Choroid plexus epithelial cell (primary cell): ENCODE data around the gene CDS1.

Experiments used
- DNase-seq: peaks from one replicate; pipeline ENCODE4 v3.0.0-alpha.2; 2010; ENCODE audit warnings: low read depth
- H3K4me3 ChIP-seq: 2 replicates; pipeline ENCODE4 v1.5.1; 2011; ENCODE audit warnings: low read depth, mild to moderate bottlenecking, control low read depth, low read length, moderate library complexity
- TF ChIP-seq, protein P1 (sequence below): conservative IDR thresholded peaks from 2 replicates; pipeline ENCODE4 v1.5.1; 2011; ENCODE audit warnings: low read depth, mild to moderate bottlenecking, control low read depth, inconsistent platforms, low read length, moderate library complexity

CDS1 gene

DNA sequence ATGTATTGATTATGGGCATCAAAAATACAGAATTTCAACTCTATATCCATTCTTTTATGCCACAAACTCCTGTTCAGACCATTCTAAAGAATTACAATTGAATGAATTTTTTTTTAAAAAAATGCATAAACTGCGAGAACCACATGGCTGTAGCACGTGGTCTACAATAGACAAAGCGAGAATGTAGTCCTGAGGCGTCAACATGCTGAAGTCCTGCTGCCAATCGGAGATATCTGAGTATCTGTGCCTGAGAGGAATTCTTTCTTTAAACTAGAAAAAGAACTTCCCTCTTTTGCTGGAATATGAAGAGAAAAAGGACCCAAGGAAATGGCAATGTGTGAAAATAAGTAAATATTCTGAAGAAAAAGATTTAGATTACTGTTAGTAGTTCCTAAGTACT is 105.7 kb downstream of the CDS1 start:
- TF ChIP-seq, protein P1, sequence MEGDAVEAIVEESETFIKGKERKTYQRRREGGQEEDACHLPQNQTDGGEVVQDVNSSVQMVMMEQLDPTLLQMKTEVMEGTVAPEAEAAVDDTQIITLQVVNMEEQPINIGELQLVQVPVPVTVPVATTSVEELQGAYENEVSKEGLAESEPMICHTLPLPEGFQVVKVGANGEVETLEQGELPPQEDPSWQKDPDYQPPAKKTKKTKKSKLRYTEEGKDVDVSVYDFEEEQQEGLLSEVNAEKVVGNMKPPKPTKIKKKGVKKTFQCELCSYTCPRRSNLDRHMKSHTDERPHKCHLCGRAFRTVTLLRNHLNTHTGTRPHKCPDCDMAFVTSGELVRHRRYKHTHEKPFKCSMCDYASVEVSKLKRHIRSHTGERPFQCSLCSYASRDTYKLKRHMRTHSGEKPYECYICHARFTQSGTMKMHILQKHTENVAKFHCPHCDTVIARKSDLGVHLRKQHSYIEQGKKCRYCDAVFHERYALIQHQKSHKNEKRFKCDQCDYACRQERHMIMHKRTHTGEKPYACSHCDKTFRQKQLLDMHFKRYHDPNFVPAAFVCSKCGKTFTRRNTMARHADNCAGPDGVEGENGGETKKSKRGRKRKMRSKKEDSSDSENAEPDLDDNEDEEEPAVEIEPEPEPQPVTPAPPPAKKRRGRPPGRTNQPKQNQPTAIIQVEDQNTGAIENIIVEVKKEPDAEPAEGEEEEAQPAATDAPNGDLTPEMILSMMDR, result no peak
- DNase-seq, result no peak
- no peak overlapping the region for H3K4me3 ChIP-seq

DNA sequence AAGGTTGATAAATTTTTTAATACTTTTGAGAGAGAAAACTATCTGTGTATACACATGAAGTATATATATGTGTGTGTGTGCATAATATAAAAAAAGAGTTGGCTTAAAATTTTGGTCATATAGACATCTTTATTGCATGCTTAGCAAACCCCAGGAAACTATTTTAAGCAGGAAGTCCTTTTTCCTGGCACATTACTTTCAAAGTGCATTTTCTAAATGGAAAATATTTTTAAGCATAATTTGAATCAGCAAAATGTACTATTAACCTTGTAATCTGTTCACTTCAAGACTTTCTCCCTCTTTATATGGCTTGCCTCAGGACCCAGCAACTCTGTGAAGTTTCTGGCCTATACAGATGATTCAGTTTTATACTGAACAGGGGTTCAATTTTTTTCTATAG is 106.3 kb downstream of the CDS1 start:
- TF ChIP-seq, protein P1, result no peak

DNA sequence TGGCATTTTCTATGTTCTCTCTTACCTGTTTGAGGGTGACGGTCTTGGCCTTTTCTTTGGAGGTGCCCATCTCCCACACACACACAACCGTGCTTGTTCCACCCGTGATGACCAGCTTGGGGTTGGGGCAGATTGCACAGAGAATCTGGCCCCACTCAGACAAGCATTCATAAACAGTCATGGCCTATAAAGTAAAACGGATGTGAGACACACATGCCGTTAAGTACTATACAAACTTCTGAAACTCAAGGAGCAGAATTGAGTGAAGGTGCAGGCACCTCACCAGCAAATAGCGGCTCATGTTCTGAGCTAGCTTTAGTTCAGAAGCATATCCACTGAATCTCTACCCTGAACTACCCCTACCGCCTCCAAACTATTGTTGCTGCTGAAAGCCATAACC is 107.6 kb downstream of the CDS1 start:
- TF ChIP-seq, protein P1, result no peak
- H3K4me3 ChIP-seq, result no peak overlapping the region
- DNase-seq, result no peak

More for the DNA sequence above, 106.3 kb downstream of the CDS1 start:
- no peak for DNase-seq
- H3K4me3 ChIP-seq, result no peak overlapping the region

DNA sequence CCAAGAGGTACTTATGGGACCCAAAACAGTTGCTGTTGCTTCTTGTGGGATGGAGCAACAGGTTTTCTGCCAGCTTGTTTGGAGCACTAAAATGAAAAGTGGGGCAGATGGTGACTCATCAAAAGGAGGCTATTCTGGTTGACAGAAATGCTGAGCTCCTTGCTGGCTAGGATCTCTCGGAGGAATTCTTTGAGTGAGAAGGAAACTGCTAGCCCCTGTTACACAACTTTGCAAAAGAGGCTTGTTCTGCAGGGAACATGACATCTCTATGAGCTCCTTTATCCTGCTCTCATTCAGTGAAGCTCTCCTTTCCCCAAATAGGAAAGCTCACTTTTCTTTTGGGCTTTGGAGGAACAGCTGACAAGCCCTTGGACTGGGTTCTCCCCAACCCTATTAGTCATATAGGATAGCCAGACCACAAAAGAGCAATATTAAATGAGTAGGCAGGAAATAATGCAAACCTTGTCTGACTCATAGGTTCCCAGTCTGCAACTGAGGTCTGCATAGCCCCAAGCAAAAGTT is 108.3 kb downstream of the CDS1 start:
- TF ChIP-seq, protein P1, result no peak
- no peak overlapping the region for H3K4me3 ChIP-seq
- peak; percentile 92 for DNase-seq

DNA sequence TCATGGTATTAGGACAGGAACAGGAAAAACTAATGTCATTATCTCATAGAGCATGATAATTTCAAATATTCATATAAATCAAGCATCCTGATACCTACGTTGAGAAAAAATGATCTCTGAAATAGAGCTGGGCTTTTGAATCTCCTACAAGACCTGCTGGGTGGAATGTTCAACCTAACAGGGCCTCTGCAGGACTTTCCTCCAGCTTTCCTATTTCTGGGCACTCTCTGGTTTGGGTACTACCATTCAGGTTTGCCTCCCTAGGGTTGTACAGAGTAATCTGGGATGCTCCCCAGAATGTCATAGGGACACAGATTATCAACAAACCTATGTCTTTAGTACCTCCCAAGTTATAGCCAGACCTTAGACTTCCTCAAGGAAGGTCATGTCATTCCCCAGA is 108.9 kb downstream of the CDS1 start:
- no peak overlapping the region for H3K4me3 ChIP-seq
- no peak for DNase-seq
- TF ChIP-seq, protein P1, result no peak

DNA sequence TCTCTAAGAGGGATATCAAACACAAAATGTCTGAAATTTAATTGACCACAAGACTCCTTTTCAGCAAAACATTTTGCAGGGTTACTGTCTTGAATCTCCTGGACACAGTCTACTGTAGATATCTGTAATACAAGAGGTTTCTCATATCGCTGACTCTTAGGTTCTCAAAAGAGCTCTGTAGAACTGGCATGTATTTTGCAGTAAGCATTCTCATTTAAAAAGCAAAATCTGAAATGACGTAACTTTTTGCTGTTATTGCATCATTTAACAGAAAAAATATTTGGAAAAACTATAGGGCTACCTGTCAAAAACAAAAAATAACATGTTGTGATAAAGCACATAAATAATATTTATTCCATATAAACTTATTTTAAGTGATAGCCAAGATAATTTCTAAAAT is 114.2 kb downstream of the CDS1 start:
- DNase-seq, result peak; percentile 32
- H3K4me3 ChIP-seq, result no peak overlapping the region
- TF ChIP-seq, protein P1, result no peak

DNA sequence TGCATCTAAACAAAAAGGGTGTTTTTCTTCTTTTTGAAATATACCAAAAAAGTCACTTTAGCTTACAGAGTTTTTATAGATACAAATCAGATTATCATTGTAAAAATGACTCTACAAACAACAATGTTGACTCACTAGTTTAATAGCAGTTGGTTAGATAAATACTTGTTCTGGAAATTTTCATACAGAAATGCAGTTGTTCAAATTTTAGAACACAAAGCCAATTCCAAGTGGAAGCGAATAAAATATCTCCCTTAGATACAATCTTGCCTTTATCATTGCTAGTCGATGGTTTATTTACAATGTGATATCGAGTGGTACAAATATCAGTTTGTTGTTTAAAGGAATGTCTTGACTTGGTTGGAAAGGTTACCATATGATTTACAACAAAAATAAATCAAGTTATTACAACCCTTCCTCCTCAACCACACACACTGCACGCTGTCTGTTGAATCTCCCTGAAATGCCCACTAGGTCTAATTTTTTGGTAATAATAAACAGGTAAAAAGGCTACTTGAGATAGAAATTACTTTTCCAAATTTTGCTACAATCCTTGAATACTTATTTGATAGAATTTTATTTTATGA is 114.8 kb downstream of the CDS1 start:
- H3K4me3 ChIP-seq, result no peak overlapping the region
- no peak for DNase-seq
- TF ChIP-seq, protein P1, result no peak
